ENCODE results near the gene ZNF200.

The ZNF200 gene

GRCh38 chr16:3175157-3176093 is 59.5 kb downstream of the ZNF200 start:
- DNase-seq (ENCODE audit: low spot score) = no peak

GRCh38 chr16:3174618-3175148 is 60.3 kb downstream of the ZNF200 start:
- no peak for DNase-seq (ENCODE audit: low spot score)

GRCh38 chr16:3173892-3174617 is 60.9 kb downstream of the ZNF200 start:
- DNase-seq (ENCODE audit: low spot score) = no peak
